Mucosa of gallbladder (tissue), 1 donor: Measurements from ENCODE around the gene DNAJA1. TPM values are rescaled to one million over a fixed set of nuclear protein-coding genes. Genes with fewer than 3 reads are reported as not detected.

Experiments
- DNase-seq: peaks from one replicate; pipeline ENCODE4 v3.0.0-alpha.2; 2020; ENCODE audit warnings: low spot score
- total RNA-seq: library from RNA; stranded (reverse); gene quantifications from one replicate; pipeline ENCODE4 v1.2.1, GENCODE V29; 2021
- donor health status: DM: no; HTN: no; CAD: no.

DNAJA1 gene
- total RNA-seq, 1 donor from 2014 or later = 96.7 TPM

DNA sequence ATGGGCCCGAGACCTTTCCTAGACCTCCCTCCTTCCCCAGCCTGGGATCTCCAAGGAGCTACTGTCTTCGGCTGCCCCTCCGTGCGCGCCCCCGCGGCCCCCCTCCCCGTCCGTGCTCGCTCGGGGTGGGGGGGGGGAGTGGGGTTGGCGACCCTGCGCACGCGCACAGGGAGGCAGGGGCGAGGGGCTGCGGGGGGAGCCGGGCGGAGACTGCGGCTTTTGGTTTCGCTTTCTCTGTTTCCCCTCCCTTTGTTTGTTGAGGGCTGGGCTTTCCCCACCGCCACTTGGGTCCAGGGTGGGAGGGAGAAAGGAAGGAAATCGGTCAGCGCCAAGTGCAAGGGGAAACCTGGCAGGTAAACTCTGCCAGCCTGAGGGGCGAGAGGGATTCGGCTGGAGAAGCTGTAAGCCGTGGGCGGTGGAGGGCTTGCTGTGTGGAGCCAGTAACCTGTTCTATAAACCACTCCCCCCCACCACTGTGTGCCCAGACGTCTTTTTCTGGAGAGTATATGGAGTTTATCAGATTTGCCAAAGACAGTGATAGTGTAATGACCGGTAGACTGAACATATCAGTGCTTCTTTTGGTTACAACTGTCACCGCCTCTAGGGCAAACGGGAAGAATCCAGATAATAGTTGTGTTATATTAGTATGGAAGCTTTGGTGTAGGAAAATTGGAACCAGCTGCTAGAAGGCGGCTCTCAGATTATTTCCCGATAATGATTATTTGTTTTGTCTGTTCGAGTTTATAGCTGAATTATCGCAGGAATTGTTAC, 684 bp downstream of the DNAJA1 start:
- peak; percentile 44 for DNase-seq

DNA sequence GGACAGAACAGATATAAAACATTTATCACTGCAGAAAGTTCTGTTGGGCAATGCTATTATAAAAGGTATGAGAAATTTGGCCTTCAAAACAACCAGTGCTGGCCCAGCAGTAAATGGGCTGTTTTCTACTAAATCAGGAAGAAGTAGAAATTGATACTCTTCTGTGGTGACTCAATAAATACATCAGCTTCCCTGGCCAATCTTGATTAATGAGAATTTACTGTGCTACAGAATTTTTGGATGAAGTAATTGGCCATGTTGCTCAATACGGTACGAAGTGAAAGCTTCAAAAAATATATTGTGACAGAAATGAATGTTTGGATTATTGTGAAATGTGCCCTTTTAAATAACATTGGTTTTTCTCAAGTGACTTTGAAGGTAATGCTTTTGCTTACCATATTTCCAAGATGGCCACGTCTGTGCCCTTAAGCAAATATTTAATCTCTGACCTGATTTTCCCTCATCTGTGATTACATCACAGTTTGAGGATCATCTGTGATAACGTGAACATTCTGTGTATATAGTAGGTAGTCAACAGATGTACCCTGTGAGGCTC, 4.2 kb downstream of the DNAJA1 start:
- no peak for DNase-seq

DNA sequence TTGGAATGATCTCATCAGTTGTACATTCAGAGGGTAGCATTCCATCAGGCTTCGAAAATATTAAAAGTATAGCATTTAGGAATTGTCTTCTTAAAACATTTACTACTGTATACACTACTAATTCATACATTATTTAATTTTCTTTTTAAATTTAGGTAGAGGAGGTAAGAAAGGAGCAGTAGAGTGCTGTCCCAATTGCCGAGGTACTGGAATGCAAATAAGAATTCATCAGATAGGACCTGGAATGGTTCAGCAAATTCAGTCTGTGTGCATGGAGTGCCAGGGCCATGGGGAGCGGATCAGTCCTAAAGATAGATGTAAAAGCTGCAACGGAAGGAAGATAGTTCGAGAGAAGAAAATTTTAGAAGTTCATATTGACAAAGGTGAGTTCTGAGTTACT, 5.2 kb downstream of the DNAJA1 start:
- DNase-seq = no peak

DNA sequence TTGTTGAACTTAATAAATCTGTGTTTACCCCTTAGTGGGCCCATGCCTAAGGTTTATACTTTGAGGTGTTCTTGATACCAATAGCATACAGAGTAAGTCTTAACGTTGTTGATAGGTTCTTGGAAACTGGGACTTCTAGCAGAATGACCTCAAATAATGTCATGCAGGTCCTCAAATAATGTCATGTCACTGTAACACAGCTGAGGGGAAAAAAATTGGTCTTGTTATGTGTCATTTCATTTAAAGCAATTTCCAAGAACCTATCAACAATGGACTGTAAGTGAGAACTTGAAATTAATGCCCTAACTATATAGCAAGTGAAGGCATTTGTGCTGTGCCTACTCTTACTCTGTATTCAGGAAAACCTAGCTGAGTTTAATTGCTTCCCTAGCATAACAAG, 7.2 kb downstream of the DNAJA1 start:
- no peak for DNase-seq

DNA sequence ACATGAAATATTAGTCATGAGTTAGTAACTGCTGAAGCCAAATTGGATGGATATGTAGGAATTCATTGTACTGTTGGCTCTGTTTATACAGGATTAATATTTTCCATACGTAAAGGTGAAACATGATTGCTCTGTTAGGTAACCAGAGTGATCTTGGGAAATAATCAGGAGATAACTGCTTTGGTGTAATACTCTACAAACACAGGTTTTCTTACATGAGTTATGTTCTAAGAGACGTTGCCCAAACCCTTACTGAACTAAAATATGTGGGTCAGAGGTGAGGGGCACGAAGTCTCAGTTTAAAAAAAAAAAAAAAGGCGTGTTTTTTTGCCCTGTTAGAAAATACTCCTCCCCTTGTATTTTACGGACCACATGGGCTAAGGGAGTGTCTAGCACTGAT, 7.8 kb downstream of the DNAJA1 start:
- DNase-seq = no peak

DNA sequence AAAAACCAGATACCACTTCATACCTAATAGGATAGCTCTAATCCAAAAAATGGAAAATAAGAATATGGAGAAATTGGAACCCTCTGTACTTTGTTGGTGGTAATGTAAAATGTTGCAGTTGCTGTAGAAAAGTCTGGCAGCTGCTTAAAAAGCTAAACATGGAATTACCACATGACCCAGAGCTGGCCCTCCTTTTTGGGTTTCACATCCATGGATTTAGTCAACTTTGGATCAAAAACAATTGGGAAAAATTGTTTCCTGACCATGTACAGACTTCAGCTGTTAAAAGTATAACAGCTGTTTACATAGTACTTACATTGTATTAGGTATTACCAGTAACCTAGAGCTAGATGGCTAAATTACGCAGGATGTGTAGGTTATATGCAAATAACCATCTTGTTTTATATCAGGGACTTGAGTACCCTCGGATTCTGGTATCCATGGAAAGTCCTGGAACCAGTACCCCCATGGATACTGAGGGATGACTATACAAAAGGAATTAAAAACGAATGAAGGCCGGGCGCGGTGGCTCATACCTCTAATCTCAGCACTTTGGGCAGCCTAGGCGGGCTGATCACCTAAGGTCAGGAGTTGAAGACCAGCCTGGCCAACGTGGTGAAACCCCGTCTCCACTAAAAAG, 15.8 kb downstream of the DNAJA1 start:
- no peak for DNase-seq

DNA sequence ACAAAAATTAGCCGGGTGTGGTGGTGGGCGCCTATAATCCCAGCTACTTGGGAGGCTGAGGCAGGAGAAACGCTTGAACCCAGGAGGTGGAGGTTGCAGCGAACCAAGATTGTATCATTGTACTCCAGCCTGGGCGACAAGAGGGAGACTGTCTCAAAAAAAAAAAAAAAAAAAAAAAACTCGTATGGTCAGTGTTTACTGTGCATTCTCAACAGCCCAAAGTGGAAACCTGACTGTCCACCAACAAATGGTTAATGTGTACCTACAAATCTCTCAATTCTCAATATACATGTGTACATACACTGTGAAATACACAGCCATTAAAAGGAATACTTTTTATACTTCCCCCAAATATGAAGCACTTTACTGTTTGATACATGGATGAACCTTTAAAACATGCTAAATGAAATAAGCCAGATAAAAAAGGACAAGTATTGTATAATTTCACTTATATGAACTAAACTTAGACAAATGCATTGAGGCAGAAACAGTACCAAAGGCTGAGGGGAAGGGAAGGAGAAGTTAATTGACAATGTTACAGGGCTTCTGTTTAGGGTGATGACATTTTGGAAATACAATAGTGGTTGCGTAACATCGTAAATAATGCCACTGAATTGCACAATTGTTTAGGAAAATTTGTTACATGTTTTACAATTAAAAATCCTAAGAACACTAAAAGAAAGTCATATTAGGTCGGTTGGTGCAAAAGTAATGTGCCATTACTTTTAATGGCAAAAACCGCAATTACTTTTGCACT, 16.5 kb downstream of the DNAJA1 start:
- DNase-seq = no peak

DNA sequence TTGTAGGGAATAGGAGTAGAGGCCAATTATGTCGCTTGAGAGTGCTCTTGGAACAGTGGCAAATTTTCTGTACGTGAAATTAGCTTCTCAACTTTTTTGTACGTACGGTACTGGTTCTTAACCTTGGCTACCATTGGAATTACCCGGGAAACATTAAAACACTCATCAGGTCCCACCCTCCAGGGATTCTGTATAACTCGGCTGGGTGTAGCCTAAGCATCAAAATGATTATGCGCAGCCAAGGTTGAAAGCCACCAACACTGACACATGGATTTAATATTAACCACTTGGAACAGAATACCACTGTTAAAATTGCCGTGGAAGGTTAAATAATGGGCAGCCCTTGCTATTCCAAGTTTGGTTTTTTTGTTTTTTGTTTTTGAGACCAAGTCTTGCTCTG, 17.4 kb downstream of the DNAJA1 start:
- no peak for DNase-seq

DNA sequence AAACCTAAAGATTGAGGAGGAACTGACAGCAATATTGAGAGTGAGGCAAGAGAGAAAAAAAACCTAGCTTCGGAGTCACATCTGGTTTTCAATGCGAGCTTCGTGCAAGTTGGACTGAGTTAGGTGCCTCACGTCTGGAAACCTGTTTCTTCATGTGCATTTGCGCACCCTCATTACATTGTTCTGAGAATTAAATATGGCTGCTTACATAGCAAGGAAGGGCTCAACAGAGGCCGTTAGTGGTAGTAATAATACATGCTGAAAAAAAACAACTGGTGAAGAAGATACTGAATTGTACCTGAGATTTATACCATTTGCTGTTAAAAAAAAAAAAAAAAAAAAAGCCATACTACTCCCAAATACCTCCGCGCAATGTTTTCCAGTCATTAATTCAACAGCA, 18.6 kb downstream of the DNAJA1 start:
- no peak for DNase-seq

DNA sequence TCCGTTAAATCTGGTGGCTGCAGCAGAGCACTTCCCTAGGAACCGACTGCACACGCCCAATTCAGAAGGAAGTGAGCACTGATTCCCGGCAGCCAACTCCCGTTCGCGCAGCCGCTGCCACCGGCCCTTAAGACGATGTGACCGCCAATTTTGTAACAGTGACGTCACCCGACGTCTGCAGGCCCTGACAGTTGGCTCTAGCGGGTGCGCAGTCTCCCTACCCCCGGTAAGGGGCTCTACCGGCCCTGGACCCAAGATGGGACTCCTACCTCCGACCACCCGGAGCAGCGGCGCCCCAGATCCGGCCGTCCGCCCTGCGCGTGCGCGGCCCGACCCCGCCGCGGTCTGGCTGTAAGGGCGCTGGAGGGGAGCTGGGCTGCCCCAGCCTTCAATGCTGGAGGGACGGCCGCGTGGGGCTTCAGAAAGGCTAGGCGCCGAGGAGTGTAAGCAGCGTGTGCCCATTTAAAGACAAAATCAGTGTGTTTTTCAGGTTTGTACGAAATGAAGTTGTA, 19.1 kb downstream of the DNAJA1 start:
- peak; percentile 83 for DNase-seq

DNA sequence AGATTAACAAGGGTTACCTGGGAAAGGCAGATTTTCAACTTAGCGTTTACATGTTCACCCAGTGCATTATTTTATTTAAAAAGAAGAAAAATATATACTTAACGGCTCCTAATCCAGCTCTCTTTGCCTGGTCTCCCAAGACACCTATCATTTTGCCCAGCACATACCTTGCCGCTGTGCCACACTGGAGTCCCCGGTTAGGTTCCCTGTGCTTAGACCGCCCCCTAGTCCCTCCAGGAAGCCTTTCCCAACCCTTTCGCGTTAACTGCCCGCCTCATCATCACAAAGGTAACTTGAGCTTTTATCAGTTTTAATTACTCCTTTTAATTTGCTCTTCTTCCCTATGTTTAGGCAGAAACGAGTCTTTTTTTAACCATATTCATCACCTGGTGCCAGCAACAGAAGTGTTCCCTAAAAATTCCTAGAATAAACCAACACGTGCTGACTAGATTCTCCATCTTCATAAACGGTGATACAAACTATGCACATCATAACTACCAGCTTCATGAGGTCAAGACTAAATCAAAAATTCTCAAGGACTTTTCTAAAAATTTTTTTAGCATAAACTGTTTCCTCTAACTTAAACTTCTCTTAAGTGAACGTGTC, 19.7 kb downstream of the DNAJA1 start:
- DNase-seq = peak; percentile 18

DNA sequence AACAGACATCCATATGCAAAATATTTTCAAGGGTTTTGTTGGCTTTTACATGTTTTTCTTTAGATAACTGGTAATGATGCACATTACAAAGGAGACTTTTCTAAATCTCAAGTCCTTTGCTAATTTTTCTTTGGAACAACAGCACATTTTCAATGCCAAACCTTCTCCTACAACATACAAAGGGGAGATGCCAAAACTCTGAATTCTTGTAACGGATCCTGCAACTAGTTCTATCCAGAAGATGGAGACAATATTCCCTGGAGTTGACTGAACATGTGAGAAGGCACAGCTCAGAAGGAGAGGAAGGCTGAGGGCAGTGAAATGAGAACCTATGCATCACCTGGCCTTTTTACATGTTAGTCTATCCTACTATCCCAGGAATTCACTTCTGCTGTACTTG, 21.0 kb downstream of the DNAJA1 start:
- DNase-seq = no peak

DNA sequence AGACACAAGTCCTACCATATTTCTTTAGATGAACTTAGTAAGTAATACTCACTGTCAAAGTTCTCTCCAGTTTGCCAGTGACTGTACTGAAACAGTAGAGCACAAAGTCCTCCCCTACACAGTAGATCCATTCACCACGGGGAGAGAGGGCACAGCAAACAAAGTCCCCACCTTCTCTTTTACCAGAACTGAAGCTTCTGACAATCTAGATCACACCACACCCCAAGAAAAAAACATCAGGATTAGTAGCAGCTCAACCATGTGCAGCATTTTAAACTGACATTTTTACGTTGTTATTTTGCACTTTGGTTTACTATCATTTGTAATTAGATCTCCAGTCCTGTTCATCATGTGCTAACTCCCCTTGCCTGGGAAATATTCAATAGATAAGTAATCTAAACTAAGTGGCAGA, 23.0 kb downstream of the DNAJA1 start:
- DNase-seq = no peak

DNA sequence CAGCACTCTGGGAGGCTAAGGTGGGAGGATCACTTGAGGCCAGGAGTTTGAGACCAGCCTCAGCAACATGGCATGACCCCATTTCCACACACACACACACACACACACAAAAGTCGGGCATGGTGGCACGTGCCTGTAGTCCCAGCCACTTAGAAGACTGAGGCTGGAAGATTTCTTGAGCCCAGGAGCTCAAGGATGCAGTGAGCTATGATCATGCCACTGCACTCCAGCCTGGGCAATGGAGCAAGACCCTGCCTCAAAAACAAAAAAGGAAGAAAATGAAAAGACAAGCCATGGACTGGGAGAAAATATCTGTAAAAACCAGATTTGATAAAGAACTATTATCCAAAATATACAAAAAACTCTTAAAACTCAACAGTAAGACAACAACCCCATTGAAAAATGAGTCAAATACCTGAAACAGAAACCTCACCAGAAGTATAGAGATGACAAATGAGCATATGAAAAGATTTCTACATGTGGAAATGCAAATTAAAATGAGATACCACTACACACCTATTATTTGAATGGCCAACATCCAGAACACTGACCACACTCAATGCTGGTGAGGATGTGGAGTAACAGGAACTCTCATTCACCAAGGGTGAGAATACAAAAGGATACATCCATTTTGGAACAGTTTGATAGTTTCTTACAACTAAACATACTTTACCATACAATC, 24.7 kb downstream of the DNAJA1 start:
- no peak for DNase-seq

DNA sequence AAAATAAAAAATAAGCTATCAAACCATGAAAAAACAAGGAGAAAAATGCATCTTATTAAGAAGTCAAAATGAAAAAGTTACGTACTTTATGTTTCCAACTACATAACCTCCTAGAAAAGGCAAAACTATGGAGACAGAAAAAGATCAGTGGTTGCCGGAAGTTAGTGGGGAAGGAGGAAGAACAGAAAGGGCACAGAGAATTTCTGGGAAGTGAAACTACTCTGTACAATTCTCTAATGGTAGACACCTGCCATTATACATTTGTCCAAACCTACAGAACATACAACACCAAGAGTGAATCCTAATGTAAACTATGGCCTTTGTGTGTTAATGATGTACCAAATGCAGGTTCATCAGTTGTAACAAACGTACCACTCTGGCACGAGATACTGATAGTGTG, 26.1 kb downstream of the DNAJA1 start:
- no peak for DNase-seq

DNA sequence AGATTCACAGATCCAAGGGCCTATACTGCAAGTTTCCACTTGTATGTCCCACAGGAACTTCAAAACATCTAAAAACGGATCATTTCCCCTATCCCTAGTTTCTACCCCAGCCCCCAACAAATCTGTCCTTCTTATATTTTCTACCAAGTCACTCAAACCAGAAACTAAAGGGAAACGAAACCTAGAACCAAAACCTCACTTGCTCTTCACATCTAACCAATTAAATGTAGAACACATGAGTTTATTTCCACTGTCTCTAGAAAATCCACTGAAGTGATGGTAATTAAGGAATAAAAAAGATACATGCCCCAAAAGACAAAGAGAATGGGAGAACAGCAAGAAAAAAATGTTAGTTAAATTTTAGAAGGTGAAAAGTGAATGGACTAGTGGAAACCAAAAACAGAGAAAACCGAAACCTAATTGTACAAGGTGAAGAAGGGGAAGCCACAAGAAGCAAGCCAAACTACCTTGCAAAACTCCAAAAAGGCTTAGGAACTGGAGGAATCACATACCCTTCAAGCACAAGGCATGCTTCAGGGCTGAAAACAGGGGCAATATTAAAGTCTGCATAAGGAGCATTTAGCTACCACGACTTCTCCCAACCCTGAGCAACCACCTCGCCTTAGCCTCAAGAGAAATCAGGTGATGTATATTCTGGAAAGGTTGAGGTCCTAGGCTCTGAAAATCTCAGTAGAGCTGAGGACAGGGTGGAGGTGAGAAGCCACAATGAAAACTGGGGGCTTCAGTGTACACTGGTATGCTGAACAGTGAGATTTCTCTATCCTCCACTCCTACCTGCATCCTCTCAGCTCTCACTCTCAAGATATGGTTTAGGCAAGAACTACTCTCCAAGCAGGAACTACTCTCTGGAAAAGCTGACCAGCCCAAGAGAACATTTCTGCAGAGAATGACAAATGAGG, 40.3 kb downstream of the DNAJA1 start:
- no peak for DNase-seq

DNA sequence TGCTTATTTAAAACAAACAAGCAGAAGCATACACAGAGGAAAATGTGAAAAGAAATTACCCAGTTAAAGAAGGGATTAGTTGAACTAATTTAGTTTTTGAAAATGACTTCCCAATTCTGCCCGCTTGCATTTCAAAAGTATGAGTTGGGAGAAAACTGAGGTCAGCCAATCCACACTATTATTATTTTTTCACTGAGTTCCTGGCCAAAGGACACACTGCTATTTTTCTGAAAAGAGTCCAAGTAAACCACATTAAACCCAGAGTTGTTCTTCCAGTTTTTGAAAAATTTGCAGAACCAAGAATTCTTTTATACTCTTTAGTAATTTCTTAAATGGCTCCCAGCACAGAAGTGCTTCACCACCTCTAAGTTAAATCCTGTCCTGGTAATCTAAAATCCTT, 43.9 kb downstream of the DNAJA1 start:
- DNase-seq = no peak

DNA sequence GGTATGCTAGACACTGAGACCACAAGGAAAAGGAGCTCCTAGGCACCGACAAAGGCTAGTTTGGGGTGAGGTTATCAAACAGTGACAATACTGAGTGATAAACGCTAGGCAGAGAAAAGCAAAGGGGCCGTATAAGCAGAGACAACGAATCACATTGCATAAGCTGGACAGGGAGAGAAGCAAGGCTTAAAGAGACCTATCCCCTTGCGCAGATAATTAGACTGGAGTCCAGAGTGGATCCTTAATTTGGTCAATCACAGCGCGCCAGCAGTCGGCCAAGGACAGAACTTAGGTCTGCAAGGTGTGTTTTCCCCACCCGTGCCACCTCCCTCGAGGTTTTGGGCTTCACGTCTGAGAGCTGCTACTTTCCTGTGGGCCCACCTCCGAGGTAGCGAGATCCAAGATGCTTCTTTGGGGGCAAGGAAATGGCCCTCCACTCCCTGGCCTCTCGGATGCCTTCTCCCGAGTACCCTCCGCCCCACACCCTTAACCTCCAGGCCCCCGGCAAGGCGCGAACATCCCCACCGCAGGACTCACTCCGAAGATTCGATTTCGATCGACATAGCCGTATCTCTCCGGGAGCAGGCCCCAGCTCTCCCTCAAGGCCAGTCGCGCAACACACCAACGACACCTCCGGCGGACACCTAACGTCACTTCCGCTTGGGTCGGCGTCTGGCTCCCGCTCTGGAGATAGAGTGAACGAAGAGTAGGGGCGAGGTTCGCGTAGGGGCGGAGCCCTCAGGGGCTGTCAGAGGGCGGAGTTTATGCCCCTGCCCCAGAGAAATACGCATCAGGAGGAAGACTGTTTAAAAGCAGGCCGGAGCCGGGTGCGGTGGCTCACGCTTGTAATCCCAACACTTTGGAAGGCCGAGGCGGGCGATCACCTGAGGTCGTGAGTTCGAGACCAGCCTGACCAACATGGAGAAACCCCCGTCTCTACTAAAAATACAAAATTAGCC, 51.3 kb downstream of the DNAJA1 start, which contains the start of gene SMU1:
Gene SMU1 (minus strand): TSS at position 629 of the 959 bp plus-strand sequence. CDS start 66 bp downstream, at position 563.
- peak; percentile 97 for DNase-seq

DNA sequence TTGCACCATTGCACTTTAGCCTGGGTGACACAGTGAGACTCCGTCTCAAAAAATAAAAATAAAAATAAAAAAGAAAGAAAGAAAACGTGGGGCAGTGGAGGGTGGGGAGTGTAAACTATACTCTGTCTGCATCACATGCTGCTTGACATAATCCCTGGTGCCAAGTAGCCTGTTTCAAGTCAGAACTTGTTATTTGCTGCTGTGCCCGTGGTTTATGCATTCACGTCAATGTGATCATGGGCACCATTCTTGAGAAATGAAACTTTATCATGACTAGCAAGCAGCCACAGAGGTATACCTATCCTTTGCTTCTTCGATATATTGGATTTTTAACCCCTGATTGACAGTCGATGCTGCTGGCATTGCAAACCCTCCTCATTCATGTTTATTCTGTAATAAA, 55.5 kb downstream of the DNAJA1 start:
- DNase-seq = no peak
